ENCODE measurements around the gene LMX1A. TPM values are rescaled to one million over a fixed set of nuclear protein-coding genes. Genes with fewer than 3 reads are reported as not detected.
A peak's percentile ranks its signal among the peaks of the same experiment; 100 is the strongest.

LMX1A gene
- polyA plus RNA-seq, 3 donors: not detected

DNA sequence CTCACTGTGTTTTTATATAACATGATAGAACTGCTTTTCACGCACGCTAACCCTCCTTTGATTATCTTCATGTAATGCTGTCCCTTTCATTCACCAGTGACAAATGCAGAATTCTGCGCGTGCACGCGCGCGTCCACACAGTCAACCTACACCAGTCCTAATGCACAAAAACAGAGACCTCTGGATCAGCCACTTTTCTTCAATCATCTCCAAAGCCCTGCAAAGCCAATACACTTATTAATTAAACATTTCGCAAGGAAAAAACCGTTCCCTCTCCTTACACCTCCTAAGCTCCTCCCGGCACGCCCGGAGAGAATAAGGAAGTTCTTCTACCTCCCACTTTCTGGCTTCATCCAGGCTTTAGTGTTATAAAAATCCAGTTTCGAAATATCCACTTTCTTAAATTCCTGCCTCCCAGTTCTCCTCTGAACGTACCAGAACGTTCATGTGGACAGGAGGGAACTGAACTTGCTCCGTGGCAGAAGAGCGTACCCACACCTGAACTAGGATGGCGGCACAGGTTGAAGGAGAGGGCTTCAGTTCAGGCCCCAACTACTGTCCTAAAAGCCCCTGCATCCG, 4.6 kb downstream of the LMX1A start:
- no peak overlapping the region for H3K4me2 ChIP-seq (replicated peaks; ENCODE audit: extremely low read depth, low read length, poor library complexity, severe bottlenecking)
- Mint-ChIP-seq H3K36me3 (no peaks in the 10 kb centered on the region), H3K27me3 (ENCODE audit: low read depth in 3 of 3) (peaks cover 87 to 98% (median 90%) of the 10 kb centered on the region in 3 donors), H3K27ac (no peak overlapping the region), H3K4me1 (peaks cover 8% of the 10 kb centered on the region), H3K4me3 (peak overlapping the region in 1 of 2 donors; percentile 83), H3K9me3 (peaks cover 0 to 17% (median 4%) of the 10 kb centered on the region in 7 donors)
- no peak overlapping the region for H3K9ac ChIP-seq (ENCODE audit: insufficient read depth, low read length, poor library complexity, severe bottlenecking)
- peaks cover 0 to 39% of the 10 kb centered on the region in 2 donors for H3K9me3 ChIP-seq (replicated peaks in 1 of 2; ENCODE audit: control insufficient read depth in 1 of 2, insufficient read depth in 1 of 2, low read length in 2 of 2)
- H2AFZ ChIP-seq (ENCODE audit: insufficient read depth, low read depth, low read length, poor library complexity, severe bottlenecking): no peak overlapping the region
- no peaks in the 10 kb centered on the region for H3K4me1 ChIP-seq (ENCODE audit: control insufficient read depth in 1 of 2, insufficient read depth in 2 of 2, low read length in 2 of 2)
- intact Hi-C loops (cut with micrococcal nuclease): no loop called here
- no peak overlapping the region for H3K4me3 ChIP-seq (replicated peaks in 1 of 3; ENCODE audit: low read depth in 2 of 3, low read length in 3 of 3)
- no peak for DNase-seq
- no peaks in the 10 kb centered on the region for H3K36me3 ChIP-seq (replicated peaks in 1 of 2; ENCODE audit: control insufficient read depth in 1 of 2, insufficient read depth in 2 of 2, low read length in 2 of 2)
- H3K79me2 ChIP-seq (ENCODE audit: insufficient read depth, low read length): no peaks in the 10 kb centered on the region
- TF ChIP-seq, protein P1, sequence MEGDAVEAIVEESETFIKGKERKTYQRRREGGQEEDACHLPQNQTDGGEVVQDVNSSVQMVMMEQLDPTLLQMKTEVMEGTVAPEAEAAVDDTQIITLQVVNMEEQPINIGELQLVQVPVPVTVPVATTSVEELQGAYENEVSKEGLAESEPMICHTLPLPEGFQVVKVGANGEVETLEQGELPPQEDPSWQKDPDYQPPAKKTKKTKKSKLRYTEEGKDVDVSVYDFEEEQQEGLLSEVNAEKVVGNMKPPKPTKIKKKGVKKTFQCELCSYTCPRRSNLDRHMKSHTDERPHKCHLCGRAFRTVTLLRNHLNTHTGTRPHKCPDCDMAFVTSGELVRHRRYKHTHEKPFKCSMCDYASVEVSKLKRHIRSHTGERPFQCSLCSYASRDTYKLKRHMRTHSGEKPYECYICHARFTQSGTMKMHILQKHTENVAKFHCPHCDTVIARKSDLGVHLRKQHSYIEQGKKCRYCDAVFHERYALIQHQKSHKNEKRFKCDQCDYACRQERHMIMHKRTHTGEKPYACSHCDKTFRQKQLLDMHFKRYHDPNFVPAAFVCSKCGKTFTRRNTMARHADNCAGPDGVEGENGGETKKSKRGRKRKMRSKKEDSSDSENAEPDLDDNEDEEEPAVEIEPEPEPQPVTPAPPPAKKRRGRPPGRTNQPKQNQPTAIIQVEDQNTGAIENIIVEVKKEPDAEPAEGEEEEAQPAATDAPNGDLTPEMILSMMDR (IDR thresholded peaks at IDR 0.05): no peak
- 5% methylated on average over 20 of the region's 20 CpGs for WGBS (ENCODE audit: insufficient coverage)
- H3K27me3 ChIP-seq (ENCODE audit: control insufficient read depth in 2 of 2, insufficient read depth in 2 of 2, low read length in 2 of 2): peaks cover 79 to 92% of the 10 kb centered on the region in 2 donors
- H3K27ac ChIP-seq (ENCODE audit: low read depth in 1 of 2, low read length in 2 of 2): no peak overlapping the region
- H4K20me1 ChIP-seq (ENCODE audit: insufficient read depth, low read length): no peaks in the 10 kb centered on the region

DNA sequence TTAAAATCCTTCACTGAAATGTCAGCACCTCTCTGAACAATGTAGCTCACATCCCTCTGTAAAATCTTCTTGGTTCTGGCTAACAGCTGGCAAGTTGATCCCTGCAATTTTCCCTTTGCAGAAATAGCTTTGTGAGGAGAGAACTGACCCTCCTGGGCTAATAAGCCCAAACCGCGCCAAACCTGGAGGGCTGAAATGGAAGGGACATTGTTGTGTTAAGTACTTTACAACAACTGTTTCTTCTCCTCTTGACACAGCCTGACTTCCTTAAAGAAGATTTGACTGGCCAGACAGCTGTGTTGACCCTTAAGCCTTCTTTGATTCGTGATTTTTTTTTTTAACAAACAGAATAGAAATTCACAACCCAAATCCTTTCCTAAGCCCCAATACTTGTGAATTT, 5.7 kb downstream of the LMX1A start:
- no peak overlapping the region for H3K27ac ChIP-seq (ENCODE audit: low read depth in 1 of 2, low read length in 2 of 2)
- H3K9ac ChIP-seq (ENCODE audit: insufficient read depth, low read length, poor library complexity, severe bottlenecking): no peak overlapping the region
- H3K27ac Mint-ChIP-seq: no peak overlapping the region
- H3K4me1 Mint-ChIP-seq: peaks cover 8% of the 10 kb centered on the region
- no peaks in the 10 kb centered on the region for H3K79me2 ChIP-seq (ENCODE audit: insufficient read depth, low read length)
- H3K36me3 ChIP-seq (replicated peaks in 1 of 2; ENCODE audit: control insufficient read depth in 1 of 2, insufficient read depth in 2 of 2, low read length in 2 of 2): no peaks in the 10 kb centered on the region
- no peaks in the 10 kb centered on the region for H3K4me1 ChIP-seq (ENCODE audit: control insufficient read depth in 1 of 2, insufficient read depth in 2 of 2, low read length in 2 of 2)
- H3K4me2 ChIP-seq (replicated peaks; ENCODE audit: extremely low read depth, low read length, poor library complexity, severe bottlenecking): no peak overlapping the region
- intact Hi-C loops (cut with micrococcal nuclease): no loop called here
- H3K27me3 ChIP-seq (ENCODE audit: control insufficient read depth in 2 of 2, insufficient read depth in 2 of 2, low read length in 2 of 2): peaks cover 81 to 92% of the 10 kb centered on the region in 2 donors
- H3K9me3 ChIP-seq (replicated peaks in 1 of 2; ENCODE audit: control insufficient read depth in 1 of 2, insufficient read depth in 1 of 2, low read length in 2 of 2): peaks cover 0 to 36% of the 10 kb centered on the region in 2 donors
- no peaks in the 10 kb centered on the region for H3K36me3 Mint-ChIP-seq
- TF ChIP-seq, protein P1 (IDR thresholded peaks at IDR 0.05): no peak
- H3K9me3 Mint-ChIP-seq: peaks cover 0 to 15% (median 4%) of the 10 kb centered on the region in 7 donors
- DNase-seq: no peak
- H3K4me3 Mint-ChIP-seq: peak overlapping the region in 1 of 2 donors; percentile 83
- no peaks in the 10 kb centered on the region for H4K20me1 ChIP-seq (ENCODE audit: insufficient read depth, low read length)
- H3K27me3 Mint-ChIP-seq (ENCODE audit: low read depth in 3 of 3): peaks cover 83 to 96% (median 87%) of the 10 kb centered on the region in 3 donors
- no CpG with 5 or more reads among the region's 3 CpGs for WGBS (ENCODE audit: insufficient coverage)
- no peak overlapping the region for H3K4me3 ChIP-seq (replicated peaks in 1 of 3; ENCODE audit: low read depth in 2 of 3, low read length in 3 of 3)
- H2AFZ ChIP-seq (ENCODE audit: insufficient read depth, low read depth, low read length, poor library complexity, severe bottlenecking): no peak overlapping the region
